Lung (tissue), 12 donors: ENCODE results near the gene CLK3. TPM values are rescaled to one million over a fixed set of nuclear protein-coding genes. Genes with fewer than 3 reads are reported as not detected.

ENCODE experiments used
- ATAC-seq: fragments of 200-7000 bp; cut with Tn5 transposase; one replicate; pipeline ENCODE4 v1.9.1; 2020; ENCODE audit warnings: moderate number of reproducible peaks; ENCODE audit not compliant: insufficient read depth, low FRiP score
- DNase-seq, 3 donors: peaks; one replicate each; pipeline ENCODE4 v3.0.0-alpha.2; 2013 to 2017
- H3K27ac ChIP-seq, 2 donors: one replicate each; pipeline ENCODE4 v1.5.1; 2013; ENCODE audit warnings: mild to moderate bottlenecking in 2 of 2, moderate library complexity in 2 of 2, control low read depth in 1 of 2, inconsistent platforms in 1 of 2, low read depth in 1 of 2, low read length in 1 of 2
- H3K27me3 ChIP-seq, 3 donors: one replicate each; pipeline ENCODE4 v1.5.1; 2013; ENCODE audit warnings: low read length in 2 of 3; ENCODE audit not compliant: control insufficient read depth in 3 of 3, insufficient read depth in 3 of 3
- H3K36me3 ChIP-seq, 4 donors: one replicate each; pipeline ENCODE4 v1.5.1; 2013; ENCODE audit warnings: low read length in 4 of 4, mild to moderate bottlenecking in 1 of 4, moderate library complexity in 1 of 4; ENCODE audit not compliant: control insufficient read depth in 4 of 4, insufficient read depth in 4 of 4
- H3K4me1 ChIP-seq, 5 donors: one replicate each; pipeline ENCODE4 v1.5.1; 2013; ENCODE audit warnings: low read length in 5 of 5, mild to moderate bottlenecking in 2 of 5, moderate library complexity in 1 of 5; ENCODE audit not compliant: control insufficient read depth in 5 of 5, insufficient read depth in 5 of 5
- H3K4me3 ChIP-seq: one replicate; pipeline ENCODE4 v1.5.1; 2013; ENCODE audit warnings: mild to moderate bottlenecking, control low read depth, moderate library complexity
- H3K9ac ChIP-seq, 2 donors: one replicate each; pipeline ENCODE4 v1.5.1; 2013; ENCODE audit warnings: low read length in 2 of 2, control low read depth in 1 of 2; ENCODE audit not compliant: insufficient read depth in 1 of 2
- H3K9me3 ChIP-seq, 4 donors: one replicate each; pipeline ENCODE4 v1.5.1; 2013; ENCODE audit warnings: low read length in 3 of 4, mild to moderate bottlenecking in 1 of 4, moderate library complexity in 1 of 4; ENCODE audit not compliant: control insufficient read depth in 4 of 4, insufficient read depth in 3 of 4
- CTCF ChIP-seq: IDR thresholded peaks from 2 replicates; pipeline ENCODE4 v1.5.1; 2012; ENCODE audit warnings: mild to moderate bottlenecking; ENCODE audit errors: control extremely low read depth, extremely low read depth
- WGBS, 2 donors: extraction: QIAGEN DNeasy Blood & Tissue Kit; methylation state at CpG; one replicate each; pipeline ENCODE4 v1.1.7; 2013; 5-methylcytosine and 5-hydroxymethylcytosine counted together
- polyA plus RNA-seq, 2 donors: library from polyadenylated mRNA; stranded (reverse); fragments of 200-250 nt; gene quantifications; one replicate each; pipeline ENCODE4 v1.2.1, GENCODE V29; 2013
- total RNA-seq, 2 donors: library from RNA; depleted of rRNA in 1 of 2; stranded (reverse); fragments of >200 nt in 1 of 2; gene quantifications; one replicate each; pipeline ENCODE4 v1.2.1, GENCODE V29; 2014 to 2021
- donor health status: control.
- donor health status: control.
- donor health status: Bipolar disorder and iron deficiency.
- donor health status: healthy.
- donor health status: DM: yes; HTN: yes; CAD: no.

Gene CLK3
- total and polyA plus RNA-seq, 4 donors: 56.1 to 70.4 (median 64.6) TPM

GRCh38 chr15:74585191-74585590, 30.4 kb upstream of the CLK3 start:
- Histone ChIP-seq H3K27me3 (no peaks in the 10 kb centered on the region), H3K4me3 (no peak overlapping the region), H3K9ac (no peak overlapping the region), H3K27ac (no peak overlapping the region), H3K36me3 (peaks cover 0 to 17% (median 0%) of the 10 kb centered on the region in 4 donors), H3K4me1 (peaks cover 0 to 12% (median 4%) of the 10 kb centered on the region in 5 donors), H3K9me3 (no peaks in the 10 kb centered on the region)
- 59 to 76% methylated on average over 3 of the region's 3 CpGs for WGBS, 2 donors
- DNase-seq (peak; percentile 29 to 70 (median 50)), ATAC-seq (no peak)
- no peak for TF ChIP-seq CTCF

- peaks cover 0 to 22% (median 4%) of the 10 kb centered on the region in 4 donors for H3K36me3 ChIP-seq
- no peaks in the 10 kb centered on the region for H3K9me3 ChIP-seq
- H3K4me1 ChIP-seq: peaks cover 0 to 12% (median 4%) of the 10 kb centered on the region in 5 donors
- DNase-seq (no peak), ATAC-seq (no peak)
- WGBS, 2 donors: 92 to 95% methylated on average over 9 of the region's 9 CpGs
- H3K4me3 ChIP-seq: no peak overlapping the region
- H3K27ac ChIP-seq: no peak overlapping the region
- TF ChIP-seq CTCF: no peak
- H3K9ac ChIP-seq: no peak overlapping the region
- H3K27me3 ChIP-seq: no peaks in the 10 kb centered on the region
Observed at GRCh38 chr15:74585857-74586256, 29.8 kb upstream of the CLK3 start.

- Histone ChIP-seq H3K9me3 (no peaks in the 10 kb centered on the region), H3K4me1 (peaks cover 0 to 11% (median 4%) of the 10 kb centered on the region in 5 donors), H3K4me3 (no peak overlapping the region), H3K27me3 (no peaks in the 10 kb centered on the region), H3K9ac (no peak overlapping the region), H3K27ac (no peak overlapping the region), H3K36me3 (peaks cover 0 to 44% (median 13%) of the 10 kb centered on the region in 4 donors)
- TF ChIP-seq CTCF: no peak
- ATAC-seq (no peak), DNase-seq (no peak)
- whole genome bisulfite sequencing, 2 donors: 64 to 84% methylated on average over 6 of the region's 6 CpGs
Observed at GRCh38 chr15:74589826-74590225, 25.8 kb upstream of the CLK3 start.

- WGBS, 2 donors: 76 to 81% methylated on average over 3 of the region's 3 CpGs
- no peak for TF ChIP-seq CTCF
- DNase-seq (no peak), ATAC-seq (no peak)
- Histone ChIP-seq H3K9ac (no peak overlapping the region), H3K27me3 (no peaks in the 10 kb centered on the region), H3K36me3 (peaks cover 0 to 37% (median 13%) of the 10 kb centered on the region in 4 donors), H3K4me3 (no peak overlapping the region), H3K9me3 (no peaks in the 10 kb centered on the region), H3K27ac (no peak overlapping the region), H3K4me1 (peaks cover 0 to 4% (median 0%) of the 10 kb centered on the region in 5 donors)
Observed at GRCh38 chr15:74592222-74592621, 23.4 kb upstream of the CLK3 start.
